ENCODE data around the gene KCNJ14. TPM values are rescaled to one million over a fixed set of nuclear protein-coding genes. Genes with fewer than 3 reads are reported as not detected.
A peak's percentile ranks its signal among the peaks of the same experiment; 100 is the strongest.

KCNJ14 gene
- total and polyA plus RNA-seq, 2 donors = 0.33 to 0.42 TPM

DNA sequence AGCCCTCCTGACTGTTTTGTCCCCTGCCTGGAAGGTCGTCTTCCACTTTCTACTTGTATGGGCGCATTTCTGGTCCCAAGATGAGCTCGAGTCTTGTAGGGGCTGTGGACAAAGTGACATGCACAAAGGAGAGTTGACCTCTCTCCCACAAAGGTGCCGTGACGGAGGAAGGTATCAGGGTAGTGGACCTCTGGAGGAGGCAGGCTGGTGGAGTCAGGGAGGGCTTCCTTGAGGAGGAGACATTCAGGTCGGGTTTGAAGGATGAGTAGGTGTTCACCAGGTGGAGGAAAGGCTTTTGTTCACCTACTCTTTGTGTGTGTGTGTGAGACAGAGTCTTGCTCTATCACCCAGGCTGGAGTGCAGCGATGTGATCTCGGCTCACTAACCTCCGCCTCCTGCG lies 15.5 kb downstream of the KCNJ14 start:
- Histone ChIP-seq H3K27ac (ENCODE audit: low read depth) (no peak overlapping the region), H3K4me3 (ENCODE audit: low read depth, low read length) (no peak overlapping the region), H3K36me3 (ENCODE audit: insufficient read depth) (peaks cover 4% of the 10 kb centered on the region), H3K4me1 (ENCODE audit: insufficient read depth) (no peaks in the 10 kb centered on the region)
- no peak for DNase-seq (ENCODE audit: extremely low spot score)
- WGBS = 91% methylated on average over 10 of the region's 10 CpGs

DNA sequence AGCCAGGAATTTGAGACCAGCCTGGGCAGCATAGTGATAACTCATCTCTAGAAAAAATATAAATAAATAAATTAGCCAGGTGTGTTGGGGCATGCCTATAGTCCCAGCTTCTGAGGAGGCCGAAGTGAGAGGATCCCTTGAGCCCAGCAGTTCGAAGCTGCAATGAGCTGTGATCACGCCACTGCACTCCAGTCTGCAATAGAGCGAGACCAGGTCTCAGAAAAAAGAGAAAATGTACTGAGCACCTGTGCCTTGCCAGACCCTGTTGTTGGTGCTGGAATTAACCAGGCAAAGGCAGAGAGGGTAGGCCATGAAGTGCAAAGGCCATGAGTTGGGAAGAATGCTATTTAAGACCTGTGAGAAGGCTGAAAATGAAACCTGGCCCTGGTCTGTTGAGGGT lies 16.5 kb downstream of the KCNJ14 start:
- Histone ChIP-seq H3K36me3 (ENCODE audit: insufficient read depth) (peaks cover 4% of the 10 kb centered on the region), H3K27ac (ENCODE audit: low read depth) (no peak overlapping the region), H3K4me3 (ENCODE audit: low read depth, low read length) (no peak overlapping the region), H3K4me1 (ENCODE audit: insufficient read depth) (no peaks in the 10 kb centered on the region)
- no peak for DNase-seq (ENCODE audit: extremely low spot score)
- 95% methylated on average over 4 of the region's 4 CpGs for WGBS

DNA sequence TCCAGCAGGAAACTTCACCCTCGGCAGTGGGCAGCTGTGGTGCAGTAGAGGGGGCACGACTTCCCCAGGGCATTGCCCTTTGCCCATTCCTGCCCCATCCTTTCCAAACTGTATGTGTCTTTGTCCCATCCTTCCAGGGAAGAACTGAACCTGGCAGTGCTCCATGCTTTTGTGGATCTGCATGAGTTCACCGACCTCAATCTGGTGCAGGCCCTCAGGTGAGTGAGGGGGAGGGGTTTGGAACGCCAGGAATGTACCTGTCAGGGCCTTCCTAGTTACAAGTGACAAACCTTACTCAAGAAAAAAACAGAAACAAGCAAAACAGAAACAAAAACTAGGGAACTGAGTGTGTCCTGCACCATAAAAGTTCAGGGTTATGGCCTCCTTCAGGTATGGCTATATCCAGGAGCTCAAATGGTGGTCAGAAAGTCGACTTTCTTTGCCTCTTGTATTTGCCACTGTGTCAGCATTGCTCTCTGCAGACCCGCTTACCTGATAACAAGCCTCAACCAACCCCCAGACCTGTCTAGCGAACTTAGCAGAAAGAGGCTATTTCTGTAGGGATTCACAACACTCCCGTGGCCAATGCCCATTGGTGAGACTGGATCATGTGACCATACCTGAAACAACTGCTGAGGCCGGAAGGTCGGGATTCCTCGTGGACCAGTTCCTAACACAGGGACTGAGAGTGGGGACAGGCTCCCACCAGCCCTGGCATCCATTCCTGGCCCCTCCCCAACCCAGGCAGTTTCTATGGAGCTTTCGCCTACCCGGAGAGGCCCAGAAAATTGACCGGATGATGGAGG lies 18.0 kb downstream of the KCNJ14 start:
- H3K4me1 ChIP-seq (ENCODE audit: insufficient read depth) = no peaks in the 10 kb centered on the region
- WGBS = 87% methylated on average over 14 of the region's 14 CpGs
- no peak overlapping the region for H3K27ac ChIP-seq (ENCODE audit: low read depth)
- H3K36me3 ChIP-seq (ENCODE audit: insufficient read depth) = peaks cover 4% of the 10 kb centered on the region
- DNase-seq (ENCODE audit: extremely low spot score) = no peak
- no peak overlapping the region for H3K4me3 ChIP-seq (ENCODE audit: low read depth, low read length)

GRCh38 chr19:48474084-48474592 lies 18.8 kb downstream of the KCNJ14 start:
- DNase-seq (ENCODE audit: extremely low spot score) = no peak
- Histone ChIP-seq H3K4me1 (ENCODE audit: insufficient read depth) (no peaks in the 10 kb centered on the region), H3K4me3 (ENCODE audit: low read depth, low read length) (no peak overlapping the region), H3K36me3 (ENCODE audit: insufficient read depth) (peaks cover 4% of the 10 kb centered on the region), H3K27ac (ENCODE audit: low read depth) (no peak overlapping the region)
- 91% methylated on average over 16 of the region's 16 CpGs for WGBS

- Histone ChIP-seq H3K27ac (ENCODE audit: low read depth) (no peak overlapping the region), H3K36me3 (ENCODE audit: insufficient read depth) (peaks cover 4% of the 10 kb centered on the region), H3K4me3 (ENCODE audit: low read depth, low read length) (no peak overlapping the region), H3K4me1 (ENCODE audit: insufficient read depth) (no peaks in the 10 kb centered on the region)
- DNase-seq (ENCODE audit: extremely low spot score) = no peak
- 86% methylated on average over 17 of the region's 17 CpGs for WGBS
Observed at GRCh38 chr19:48475369-48476068, 20.1 kb downstream of the KCNJ14 start.

DNA sequence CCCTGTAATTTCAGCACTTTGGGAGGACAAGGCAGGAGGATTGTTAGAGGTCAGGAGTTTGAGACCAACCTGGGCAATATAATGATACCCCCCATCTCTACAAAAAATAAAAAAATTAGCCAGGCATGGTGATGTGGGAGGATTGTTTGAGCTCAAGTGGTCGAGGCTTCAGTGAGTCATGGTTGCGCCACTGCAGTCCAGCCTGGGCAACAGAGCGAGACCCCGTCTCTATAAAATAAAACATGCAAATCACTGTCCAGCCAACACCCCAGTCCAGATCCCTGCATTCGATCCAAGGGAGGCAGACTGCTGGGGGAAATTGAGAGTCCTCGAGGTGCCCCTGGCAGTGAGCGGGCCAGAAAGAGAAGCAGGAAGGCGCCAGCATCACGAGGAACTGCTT lies 20.8 kb downstream of the KCNJ14 start:
- peaks cover 4% of the 10 kb centered on the region for H3K36me3 ChIP-seq (ENCODE audit: insufficient read depth)
- WGBS = 90% methylated on average over 9 of the region's 9 CpGs
- DNase-seq (ENCODE audit: extremely low spot score) = no peak
- no peak overlapping the region for H3K4me3 ChIP-seq (ENCODE audit: low read depth, low read length)
- no peaks in the 10 kb centered on the region for H3K4me1 ChIP-seq (ENCODE audit: insufficient read depth)
- H3K27ac ChIP-seq (ENCODE audit: low read depth) = no peak overlapping the region

DNA sequence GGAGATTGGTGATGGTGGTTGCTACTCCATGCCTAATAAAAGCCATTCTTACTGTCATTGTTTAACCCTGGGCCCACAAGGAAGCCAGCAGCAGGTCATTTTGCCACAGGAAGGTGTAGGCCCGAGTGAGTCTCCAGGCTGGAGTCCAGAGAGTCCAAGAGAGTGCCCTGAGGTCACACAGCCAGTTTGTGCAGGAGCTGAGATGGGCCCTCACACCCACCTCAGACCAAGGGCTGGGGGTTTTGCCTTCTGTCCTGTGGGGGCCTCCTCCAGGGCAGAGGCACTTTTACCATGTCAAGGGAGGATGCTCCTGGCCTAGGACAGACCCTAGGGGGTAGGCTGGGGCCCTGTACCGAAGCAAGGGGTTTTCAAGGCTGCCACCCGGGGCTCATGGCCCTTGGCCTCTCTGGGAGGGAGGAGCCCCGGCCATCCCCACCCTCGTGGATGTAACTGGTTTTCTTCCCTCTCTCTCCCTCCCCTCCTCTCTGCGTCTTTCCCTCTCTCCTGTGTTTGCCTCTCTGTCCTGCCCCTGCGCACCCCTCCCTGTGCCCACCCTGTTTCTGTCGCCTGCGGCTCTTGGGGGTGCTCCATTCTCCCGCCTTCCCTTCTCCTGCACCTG lies 21.8 kb downstream of the KCNJ14 start:
- no peak overlapping the region for H3K27ac ChIP-seq (ENCODE audit: low read depth)

DNA sequence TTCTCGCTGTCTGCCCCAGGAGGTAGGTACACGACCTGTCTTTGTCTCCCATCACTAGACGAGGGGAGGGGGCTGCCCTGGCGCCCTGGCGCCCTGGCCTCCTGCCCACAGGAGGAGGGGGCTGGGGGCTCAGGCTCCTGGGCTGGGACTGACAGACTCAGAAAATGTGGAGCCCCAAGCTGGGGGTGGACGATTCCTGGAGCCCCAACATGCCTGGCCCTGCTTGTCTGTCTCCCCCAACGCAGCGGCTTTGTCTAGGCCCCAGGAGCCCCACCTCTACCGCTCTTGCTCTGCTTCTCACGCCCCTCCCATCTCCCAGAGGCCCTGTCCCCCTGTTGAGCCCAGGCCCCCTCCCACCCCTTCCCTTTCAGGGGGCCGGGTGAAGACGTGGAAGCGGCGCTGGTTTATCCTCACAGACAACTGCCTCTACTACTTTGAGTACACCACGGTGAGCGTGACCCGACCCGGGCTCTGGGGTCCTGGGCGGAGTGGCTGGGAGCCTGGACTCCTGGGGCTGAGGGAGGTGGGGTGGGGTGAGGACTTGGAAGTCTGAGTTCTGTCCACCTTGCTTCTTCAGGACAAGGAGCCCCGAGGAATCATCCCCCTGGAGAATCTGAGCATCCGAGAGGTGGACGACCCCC lies 22.4 kb downstream of the KCNJ14 start:
- H3K4me3 ChIP-seq (ENCODE audit: low read depth, low read length) = no peak overlapping the region
- no peaks in the 10 kb centered on the region for H3K4me1 ChIP-seq (ENCODE audit: insufficient read depth)
- peaks cover 4% of the 10 kb centered on the region for H3K36me3 ChIP-seq (ENCODE audit: insufficient read depth)
- no peak for DNase-seq (ENCODE audit: extremely low spot score)
- no peak overlapping the region for H3K27ac ChIP-seq (ENCODE audit: low read depth)
- WGBS = 72% methylated on average over 22 of the region's 22 CpGs

More for the DNA sequence above, 21.8 kb downstream of the KCNJ14 start:
- H3K4me1 ChIP-seq (ENCODE audit: insufficient read depth) = no peaks in the 10 kb centered on the region
- DNase-seq (ENCODE audit: extremely low spot score) = no peak
- H3K36me3 ChIP-seq (ENCODE audit: insufficient read depth) = peaks cover 4% of the 10 kb centered on the region
- no peak overlapping the region for H3K4me3 ChIP-seq (ENCODE audit: low read depth, low read length)
- WGBS = 73% methylated on average over 10 of the region's 10 CpGs

- Histone ChIP-seq H3K27ac (ENCODE audit: low read depth) (no peak overlapping the region), H3K4me1 (ENCODE audit: insufficient read depth) (no peaks in the 10 kb centered on the region), H3K36me3 (ENCODE audit: insufficient read depth) (peaks cover 4% of the 10 kb centered on the region), H3K4me3 (ENCODE audit: low read depth, low read length) (no peak overlapping the region)
- no peak for DNase-seq (ENCODE audit: extremely low spot score)
- WGBS = 76% methylated on average over 29 of the region's 29 CpGs
Observed at GRCh38 chr19:48478339-48479256, 23.2 kb downstream of the KCNJ14 start.

GRCh38 chr19:48479686-48480085 lies 24.3 kb downstream of the KCNJ14 start:
- H3K4me3 ChIP-seq (ENCODE audit: low read depth, low read length) = no peak overlapping the region
- 76% methylated on average over 7 of the region's 7 CpGs for WGBS
- H3K4me1 ChIP-seq (ENCODE audit: insufficient read depth) = no peaks in the 10 kb centered on the region
- no peak for DNase-seq (ENCODE audit: extremely low spot score)
- H3K27ac ChIP-seq (ENCODE audit: low read depth) = no peak overlapping the region
- peaks cover 4% of the 10 kb centered on the region for H3K36me3 ChIP-seq (ENCODE audit: insufficient read depth)

- DNase-seq (ENCODE audit: extremely low spot score) = no peak
- 8% methylated on average over 32 of the region's 32 CpGs for WGBS
Observed at GRCh38 chr19:48480183-48480557, 24.8 kb downstream of the KCNJ14 start.

GRCh38 chr19:48480558-48481500 lies 25.5 kb downstream of the KCNJ14 start:
- no peak for DNase-seq (ENCODE audit: extremely low spot score)
- no peaks in the 10 kb centered on the region for H3K36me3 ChIP-seq (ENCODE audit: insufficient read depth)
- 9% methylated on average over 52 of the region's 52 CpGs for WGBS
- no peaks in the 10 kb centered on the region for H3K4me1 ChIP-seq (ENCODE audit: insufficient read depth)
- peak overlapping the region; percentile 46 for H3K4me3 ChIP-seq (ENCODE audit: low read depth, low read length)
- peak overlapping the region; percentile 65 for H3K27ac ChIP-seq (ENCODE audit: low read depth)

More at GRCh38 chr19:48480183-48480557, 24.8 kb downstream of the KCNJ14 start:
- Histone ChIP-seq H3K4me3 (ENCODE audit: low read depth, low read length) (peak overlapping the region; percentile 46), H3K4me1 (ENCODE audit: insufficient read depth) (no peaks in the 10 kb centered on the region), H3K36me3 (ENCODE audit: insufficient read depth) (no peaks in the 10 kb centered on the region), H3K27ac (ENCODE audit: low read depth) (peak overlapping the region; percentile 65)
